GOT3 (cell line): ENCODE measurements around the gene RSF1.
A peak's percentile ranks its signal among the peaks of the same experiment; 100 is the strongest.
"Not testable (repeated sequence)": the region's sequence is repeated elsewhere in the genome, so short reads cannot be mapped to it uniquely, and the experiment has no call there.

Experiments
- DNase-seq: peaks from one replicate; lab custom pipeline; 2025; ENCODE audit warnings: mixed read lengths; lab: John Stamatoyannopoulos, UW

RSF1 gene, protein sequence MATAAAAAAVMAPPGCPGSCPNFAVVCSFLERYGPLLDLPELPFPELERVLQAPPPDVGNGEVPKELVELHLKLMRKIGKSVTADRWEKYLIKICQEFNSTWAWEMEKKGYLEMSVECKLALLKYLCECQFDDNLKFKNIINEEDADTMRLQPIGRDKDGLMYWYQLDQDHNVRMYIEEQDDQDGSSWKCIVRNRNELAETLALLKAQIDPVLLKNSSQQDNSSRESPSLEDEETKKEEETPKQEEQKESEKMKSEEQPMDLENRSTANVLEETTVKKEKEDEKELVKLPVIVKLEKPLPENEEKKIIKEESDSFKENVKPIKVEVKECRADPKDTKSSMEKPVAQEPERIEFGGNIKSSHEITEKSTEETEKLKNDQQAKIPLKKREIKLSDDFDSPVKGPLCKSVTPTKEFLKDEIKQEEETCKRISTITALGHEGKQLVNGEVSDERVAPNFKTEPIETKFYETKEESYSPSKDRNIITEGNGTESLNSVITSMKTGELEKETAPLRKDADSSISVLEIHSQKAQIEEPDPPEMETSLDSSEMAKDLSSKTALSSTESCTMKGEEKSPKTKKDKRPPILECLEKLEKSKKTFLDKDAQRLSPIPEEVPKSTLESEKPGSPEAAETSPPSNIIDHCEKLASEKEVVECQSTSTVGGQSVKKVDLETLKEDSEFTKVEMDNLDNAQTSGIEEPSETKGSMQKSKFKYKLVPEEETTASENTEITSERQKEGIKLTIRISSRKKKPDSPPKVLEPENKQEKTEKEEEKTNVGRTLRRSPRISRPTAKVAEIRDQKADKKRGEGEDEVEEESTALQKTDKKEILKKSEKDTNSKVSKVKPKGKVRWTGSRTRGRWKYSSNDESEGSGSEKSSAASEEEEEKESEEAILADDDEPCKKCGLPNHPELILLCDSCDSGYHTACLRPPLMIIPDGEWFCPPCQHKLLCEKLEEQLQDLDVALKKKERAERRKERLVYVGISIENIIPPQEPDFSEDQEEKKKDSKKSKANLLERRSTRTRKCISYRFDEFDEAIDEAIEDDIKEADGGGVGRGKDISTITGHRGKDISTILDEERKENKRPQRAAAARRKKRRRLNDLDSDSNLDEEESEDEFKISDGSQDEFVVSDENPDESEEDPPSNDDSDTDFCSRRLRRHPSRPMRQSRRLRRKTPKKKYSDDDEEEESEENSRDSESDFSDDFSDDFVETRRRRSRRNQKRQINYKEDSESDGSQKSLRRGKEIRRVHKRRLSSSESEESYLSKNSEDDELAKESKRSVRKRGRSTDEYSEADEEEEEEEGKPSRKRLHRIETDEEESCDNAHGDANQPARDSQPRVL (N-terminal part only)

DNA sequence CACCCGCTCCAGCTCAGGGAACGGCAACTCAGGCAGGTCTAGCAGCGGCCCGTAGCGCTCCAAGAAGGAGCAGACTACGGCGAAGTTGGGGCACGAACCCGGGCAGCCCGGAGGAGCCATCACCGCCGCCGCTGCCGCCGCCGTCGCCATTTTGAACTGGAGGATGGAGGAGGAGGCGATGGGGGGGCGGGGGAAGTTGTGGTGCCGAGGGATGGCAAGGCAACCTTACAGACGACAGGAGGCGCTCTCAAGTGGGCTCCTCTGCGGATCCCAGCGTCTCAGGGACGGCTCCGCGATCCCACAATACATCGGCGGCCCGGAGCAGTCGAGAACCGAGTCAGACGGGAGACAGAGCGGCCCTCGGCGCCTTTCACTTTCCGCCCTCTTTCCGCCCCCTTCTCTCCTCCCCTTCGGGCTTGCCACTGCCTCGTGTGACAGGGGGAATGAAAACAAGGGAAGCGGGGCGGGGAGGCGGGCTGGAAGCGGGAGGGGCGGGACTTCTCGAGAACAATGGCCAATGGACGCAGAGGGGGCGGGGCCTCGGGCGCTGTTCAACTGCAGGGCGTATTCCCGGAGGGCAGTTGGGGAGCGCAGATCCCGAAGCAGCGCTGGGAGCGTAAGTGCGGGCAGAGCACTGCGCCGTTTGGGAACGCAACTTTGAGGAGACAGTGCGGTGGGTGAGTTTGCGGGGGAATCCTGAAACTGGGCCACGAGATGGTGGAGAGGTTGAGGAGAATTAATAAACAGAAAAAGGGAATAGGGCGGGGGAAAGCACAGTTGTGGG lies at the start of gene RSF1, which contains the start of gene AAMDC:
RSF1 (minus strand) TSS at position 158 of the 784 bp plus-strand sequence; CDS start at position 150, 8 bp downstream.
AAMDC (plus strand) TSS at position 580 of the 784 bp plus-strand sequence. CDS start 21,353 bp downstream, outside the sequence.
- DNase-seq, result peak; percentile 83

DNA sequence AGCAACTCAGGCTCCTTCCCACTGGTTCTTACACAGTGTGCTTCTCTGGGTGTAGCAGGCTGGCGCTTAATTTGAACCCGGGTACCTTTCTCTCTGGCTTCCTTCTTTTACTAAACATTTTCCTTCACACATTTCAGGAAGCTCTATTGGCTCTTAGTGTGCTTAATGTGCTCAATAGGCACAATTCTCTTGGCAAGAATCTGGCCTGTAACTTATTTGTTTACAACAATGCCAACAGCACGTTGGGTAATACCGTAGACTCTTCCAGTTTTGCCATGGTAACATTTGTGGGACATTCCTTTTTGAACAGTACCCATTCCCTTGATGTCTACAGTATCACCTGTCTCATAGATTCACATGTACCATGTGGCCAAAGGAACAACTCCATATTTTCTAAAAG lies 48.2 kb upstream of the RSF1 start:
- DNase-seq, result no peak

DNA sequence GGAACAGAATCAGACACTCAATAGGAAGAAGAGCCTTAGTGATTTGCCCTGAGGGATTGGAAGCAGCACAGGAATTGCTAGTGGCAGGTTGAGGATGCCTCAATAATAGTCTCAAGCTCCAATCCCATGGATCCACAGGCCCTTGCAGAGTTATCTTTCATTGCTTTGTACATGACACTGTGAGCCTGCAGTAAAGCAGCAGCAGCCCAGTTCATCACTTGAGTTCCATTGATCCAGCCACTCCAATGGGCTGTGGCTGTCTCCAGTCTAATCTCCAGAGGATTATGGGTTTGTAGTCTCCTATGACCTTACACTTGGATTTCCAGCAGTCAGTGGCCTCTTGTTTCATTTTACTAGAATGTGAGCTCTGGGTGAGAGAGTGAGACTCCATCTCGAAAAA lies 45.8 kb upstream of the RSF1 start:
- DNase-seq, result no peak

DNA sequence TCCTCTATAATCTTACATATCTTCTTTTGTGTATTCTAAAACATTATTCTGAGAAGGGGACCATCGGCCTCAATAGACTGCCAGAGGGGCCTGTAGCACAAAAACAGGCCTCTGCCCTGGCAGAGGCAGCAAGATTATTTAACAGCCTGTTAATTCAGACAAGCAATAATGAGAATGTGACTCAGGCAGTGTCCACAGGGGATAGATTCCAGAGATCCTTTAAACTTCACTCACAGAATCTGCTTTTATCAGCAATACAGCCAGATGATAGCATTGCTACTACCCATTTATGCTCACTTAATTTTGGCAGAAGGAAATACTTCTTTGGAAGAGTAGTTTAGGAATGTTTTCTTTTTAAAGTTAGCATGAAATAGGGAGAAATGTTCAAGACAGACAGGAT lies 45.3 kb upstream of the RSF1 start:
- no peak for DNase-seq

DNA sequence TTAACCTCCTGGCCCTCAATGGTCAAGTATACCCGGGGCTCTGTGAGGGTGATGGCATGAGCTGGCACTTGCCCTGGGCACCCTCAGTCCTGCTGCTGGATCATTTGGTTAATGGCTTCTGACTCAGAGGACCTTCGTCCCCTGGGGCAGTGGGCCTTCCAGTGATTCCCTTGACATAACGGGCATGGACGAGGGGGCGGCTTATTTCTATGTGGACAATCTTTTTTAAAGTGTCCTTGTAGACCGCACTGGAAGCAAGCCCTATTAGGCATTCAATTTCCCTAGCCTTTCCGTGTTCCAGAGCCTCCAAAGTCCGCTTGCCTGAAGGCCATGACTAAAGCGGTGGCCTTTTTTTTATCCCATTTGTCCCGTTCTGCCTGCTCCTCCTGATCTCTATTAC lies 40.9 kb upstream of the RSF1 start:
- DNase-seq, result not testable (repeated sequence)

DNA sequence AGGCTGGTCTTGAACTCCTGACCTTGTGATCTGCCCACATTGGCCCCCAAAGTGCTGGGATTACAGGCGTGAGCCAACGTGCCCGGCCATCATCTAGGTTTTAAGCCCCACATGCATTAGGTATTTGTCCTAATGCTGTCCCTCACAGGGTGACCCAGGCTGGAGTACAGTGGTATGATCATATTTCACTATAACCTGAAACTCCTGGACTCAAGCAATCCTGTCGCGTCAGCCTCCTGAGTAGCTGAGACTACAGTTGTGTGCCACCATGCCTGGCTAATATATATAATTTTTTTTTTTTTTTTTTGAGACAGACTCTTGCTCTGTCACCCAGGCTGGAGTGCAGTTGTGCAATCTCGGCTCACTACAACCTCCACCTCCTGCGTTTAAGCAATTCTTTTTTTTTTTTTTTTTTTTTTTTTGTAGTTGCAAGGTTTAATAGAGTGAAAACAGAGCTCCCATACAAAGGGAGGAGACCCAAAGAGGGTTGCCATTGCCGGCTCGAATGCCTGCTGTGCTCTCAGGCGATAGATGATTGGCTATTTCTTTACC lies 37.5 kb upstream of the RSF1 start:
- DNase-seq, result not testable (repeated sequence)

DNA sequence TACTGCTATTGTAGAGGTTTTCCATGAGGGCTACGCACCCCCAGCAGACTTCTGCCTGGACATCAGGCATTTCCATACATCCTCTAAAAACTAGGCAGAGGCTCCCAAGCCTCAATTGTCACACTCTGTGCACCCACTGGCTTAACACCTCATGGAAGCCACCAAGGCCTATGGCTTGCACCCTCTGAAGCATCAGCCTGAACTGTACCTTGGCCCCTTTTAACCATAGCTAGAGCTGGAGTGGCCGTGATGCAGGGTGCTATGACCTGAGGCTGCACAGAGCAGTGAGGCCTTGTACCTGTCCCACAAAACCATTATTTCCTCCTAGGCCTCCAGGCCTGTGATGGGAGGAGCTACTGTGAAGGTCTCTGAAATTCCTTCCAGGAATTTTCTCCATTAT lies 34.3 kb upstream of the RSF1 start:
- DNase-seq, result no peak

DNA sequence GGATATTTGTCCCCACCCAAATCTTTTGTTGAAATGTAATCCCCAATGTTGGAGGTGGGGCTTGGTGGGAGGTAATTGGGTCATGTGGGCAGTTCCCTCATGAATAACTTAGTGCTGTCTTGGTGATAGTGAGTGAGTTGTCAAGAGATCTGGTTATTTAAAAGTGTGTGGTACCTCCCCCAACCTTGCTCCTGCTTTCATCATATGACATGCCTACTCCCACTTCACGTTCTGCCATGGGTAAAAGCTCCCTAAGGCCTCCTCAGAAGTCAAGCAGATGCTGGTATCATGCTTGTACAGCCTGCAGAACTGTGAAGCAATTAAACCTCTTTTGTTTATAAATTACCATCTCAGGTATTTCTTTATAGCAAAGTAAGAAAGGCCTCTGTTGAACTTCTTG lies 31.0 kb upstream of the RSF1 start:
- DNase-seq, result no peak

DNA sequence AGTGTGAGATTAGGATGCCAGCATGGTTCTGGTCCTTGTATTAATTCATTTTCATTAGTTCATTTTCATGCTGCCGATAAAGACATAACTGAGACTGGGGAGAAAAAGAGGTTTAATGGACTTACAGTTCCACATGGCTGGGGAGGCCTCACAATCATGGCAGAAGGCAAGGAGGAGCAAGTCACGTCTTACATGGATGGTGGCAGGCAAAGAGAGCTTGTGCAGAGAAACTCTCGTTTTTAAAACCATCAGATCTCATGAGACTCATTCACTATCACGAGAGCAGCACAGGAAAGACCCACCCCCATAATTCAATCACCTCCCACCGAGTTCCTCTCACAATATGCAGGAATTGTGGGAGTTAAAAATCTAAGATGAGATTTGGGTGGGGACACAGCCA lies 23.2 kb upstream of the RSF1 start:
- not testable (repeated sequence) for DNase-seq

DNA sequence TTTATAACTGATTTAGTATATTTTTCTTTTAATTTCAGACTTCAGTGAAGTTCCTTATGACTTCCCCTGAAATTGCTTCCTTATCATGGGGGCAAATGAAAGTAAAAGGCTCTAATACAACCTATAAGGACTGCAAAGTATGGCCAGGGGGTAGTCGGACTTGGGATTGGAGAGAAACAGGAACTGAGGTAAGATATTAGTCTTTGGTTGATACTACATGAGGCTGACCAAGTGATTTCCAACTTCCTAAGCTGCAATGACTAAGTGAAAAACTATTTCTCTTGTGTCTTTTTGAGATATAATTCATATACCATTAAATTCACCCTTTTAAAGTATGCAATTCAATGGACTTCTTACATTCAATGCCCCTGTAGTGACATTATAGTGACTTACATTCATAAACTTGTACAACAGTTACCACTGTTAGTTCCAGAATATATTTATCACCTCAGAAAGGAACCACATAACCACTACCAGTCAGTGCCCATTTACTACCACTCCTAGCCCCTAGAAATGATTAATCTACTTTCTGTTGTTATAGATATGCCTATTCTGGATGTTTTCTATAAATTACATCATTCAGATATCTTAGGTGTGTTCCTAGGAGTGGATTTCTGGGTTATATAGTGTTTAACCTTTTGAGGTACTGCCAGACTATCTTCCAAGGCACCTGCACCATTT lies 22.1 kb upstream of the RSF1 start:
- DNase-seq, result no peak

DNA sequence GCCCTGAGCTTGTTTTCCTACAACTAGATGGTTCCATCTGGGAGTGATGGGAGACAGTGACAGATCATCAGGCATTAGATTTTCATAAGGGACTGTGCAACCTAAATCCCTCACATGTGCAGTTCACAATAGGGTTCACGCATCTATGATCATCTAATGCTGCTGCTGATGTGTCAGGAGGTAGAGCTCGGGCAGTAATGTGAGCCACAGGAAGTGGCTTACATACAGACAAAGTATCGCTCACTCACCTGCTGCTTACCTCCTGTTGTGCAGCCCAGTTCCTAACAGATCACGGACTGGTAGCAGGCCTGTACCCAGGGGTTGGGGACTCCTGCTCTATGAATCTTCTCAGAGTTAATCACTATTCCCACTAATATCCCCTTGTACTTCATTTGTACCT lies 12.8 kb upstream of the RSF1 start:
- DNase-seq, result no peak

DNA sequence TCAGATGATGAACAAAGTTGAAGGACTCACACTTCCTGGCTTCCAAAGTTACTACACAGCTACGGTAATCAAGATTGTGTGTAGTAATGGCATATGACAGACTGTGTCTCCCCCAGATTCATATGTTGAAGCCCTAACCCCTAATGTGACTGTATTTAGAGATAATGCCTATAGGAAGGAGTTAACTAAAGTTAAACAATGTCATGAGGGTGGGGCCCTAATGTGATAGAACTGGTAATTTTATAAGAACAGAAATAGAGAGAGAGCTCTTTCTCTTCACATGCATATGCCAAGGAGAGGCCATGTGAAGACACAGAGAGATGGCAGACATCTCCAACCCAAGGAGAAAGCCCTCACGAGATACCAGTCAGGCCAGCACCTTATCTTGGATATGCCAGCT lies 8.4 kb upstream of the RSF1 start:
- no peak for DNase-seq

DNA sequence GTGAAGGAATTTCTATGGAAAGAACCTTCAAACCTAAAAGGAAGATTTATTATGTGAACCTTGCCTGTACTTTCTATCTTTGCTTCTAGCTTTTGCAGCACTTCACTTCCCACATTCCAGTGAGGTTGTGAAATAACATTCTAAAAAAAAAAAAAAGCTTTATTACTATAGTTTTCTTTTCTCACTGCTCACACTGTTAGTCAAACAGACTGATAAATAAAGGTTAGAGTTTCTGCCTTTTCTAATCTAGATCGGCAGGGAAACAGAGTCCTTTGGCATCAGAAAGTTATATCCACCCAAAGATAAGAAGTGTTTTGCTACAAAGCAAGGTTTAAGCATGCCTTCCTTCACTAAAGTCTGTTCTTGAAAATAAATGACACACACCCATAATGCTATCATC lies 3.3 kb upstream of the RSF1 start:
- no peak for DNase-seq

DNA sequence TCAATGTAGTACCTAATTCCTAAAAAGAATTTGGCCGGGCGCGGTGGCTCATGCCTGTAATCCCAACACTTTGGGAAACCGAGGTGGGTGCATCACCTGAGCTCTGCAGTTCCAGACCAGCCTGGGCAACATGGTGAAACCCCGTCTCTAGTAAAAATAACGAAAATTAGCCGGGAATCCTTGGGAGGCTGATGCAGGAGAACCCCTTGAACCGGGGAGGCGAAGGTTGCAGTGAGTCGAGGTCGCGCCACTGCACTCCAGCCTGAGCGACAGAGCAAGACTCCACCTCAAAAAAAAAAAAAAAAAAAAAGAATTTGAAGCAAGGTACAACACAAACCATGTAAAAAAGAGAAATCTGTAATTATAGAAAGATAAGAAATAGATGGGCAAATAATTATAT lies 1.6 kb upstream of the RSF1 start:
- not testable (repeated sequence) for DNase-seq

DNA sequence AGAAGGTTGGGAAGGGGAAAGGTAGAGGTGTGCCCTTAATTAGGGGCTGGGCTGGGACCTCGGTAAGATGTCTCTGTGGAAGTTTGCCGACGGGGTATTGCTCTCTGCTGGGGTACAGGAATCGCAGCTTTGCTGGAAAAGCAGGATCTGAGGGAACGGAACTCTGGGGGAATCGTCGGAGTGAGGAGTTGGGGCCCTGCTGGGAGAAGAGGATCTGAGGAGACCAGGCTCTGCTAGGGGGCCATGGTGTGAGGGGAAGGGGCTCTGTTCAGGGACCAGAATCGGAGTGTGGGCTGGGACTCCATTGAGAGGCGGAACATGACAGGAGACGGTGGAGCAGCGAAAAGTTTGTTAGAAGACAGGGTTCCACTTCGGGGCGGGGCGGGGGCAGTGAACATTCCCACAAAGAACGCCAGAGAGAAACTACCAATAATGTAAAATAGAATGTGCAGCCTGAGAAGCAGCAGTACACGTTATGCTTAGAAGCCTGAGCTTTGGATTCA lies 878 bp upstream of the RSF1 start:
- no peak for DNase-seq

DNA sequence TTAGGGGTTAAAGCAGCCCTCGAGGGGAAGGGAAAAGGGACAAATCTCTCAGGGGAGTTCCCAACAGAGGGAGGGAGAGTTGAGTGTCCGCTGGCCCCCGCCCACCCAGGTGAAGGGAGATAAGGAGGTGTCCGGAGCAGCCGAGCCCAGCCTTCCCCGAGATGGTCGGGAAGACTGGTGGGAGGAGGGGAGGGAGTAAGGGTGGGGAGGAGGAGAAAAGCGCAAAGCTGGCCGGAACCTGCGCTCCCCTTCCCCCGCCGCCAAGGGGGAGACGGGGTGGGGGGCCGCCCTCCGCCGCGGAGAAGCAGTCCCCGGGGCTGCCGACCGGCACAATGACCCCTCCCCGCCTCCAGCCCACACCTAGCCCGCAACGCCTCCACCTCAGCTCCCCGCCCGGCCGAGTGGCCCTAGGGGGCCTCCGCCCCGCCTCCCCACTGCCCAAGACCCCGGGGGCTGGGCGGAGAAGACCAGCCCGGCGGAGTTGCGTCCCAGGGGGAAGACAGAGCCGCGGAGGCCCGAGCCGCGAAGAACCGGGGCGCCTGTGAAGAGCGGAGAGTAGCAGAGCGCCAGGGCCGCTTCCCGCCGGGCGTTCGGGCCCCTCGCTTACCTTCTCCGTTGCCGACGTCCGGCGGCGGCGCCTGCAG lies 479 bp downstream of the RSF1 start:
- no peak for DNase-seq

DNA sequence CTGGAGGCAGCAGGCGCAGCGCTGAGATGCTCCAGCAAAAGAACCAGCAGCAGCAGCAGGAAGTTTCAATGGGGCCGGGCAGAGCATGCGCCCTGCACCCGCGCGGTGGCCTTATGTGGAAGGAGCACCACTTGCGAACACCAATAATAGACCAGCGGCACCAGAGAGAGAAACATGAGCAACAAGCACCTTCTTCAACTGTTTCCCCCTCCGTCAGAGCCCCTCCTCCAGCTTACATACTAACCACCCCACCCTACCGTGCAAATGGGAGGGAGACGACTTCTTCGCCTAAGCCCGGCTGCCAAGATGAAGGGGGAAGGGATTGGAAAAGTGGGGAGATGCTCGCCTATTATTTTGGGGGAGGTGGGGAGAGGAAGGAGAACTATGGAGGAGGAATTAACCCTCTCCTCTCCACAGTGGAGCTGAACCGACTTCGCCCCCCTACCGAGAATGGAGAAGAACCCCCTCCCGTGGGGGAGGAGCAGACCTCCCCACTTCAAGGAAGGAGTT lies 1.1 kb downstream of the RSF1 start:
- DNase-seq, result no peak

DNA sequence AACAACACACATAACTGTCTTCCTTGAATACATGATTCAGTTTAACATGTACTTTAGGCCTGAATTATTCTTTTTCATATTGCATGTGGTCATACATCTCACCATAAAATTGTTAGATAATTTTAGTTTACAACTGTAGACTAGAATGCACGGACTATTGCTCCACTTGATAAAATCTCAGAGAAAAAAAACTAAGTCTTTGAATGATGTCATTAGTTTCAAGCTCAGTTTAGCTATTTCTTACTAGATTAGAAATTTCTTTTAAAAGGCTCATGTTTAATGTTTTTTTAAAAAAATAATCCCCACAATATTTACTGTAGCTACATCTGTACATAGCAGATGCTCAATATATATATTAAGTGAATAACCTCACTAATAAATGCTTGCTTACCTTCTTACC lies 5.1 kb downstream of the RSF1 start:
- no peak for DNase-seq

DNA sequence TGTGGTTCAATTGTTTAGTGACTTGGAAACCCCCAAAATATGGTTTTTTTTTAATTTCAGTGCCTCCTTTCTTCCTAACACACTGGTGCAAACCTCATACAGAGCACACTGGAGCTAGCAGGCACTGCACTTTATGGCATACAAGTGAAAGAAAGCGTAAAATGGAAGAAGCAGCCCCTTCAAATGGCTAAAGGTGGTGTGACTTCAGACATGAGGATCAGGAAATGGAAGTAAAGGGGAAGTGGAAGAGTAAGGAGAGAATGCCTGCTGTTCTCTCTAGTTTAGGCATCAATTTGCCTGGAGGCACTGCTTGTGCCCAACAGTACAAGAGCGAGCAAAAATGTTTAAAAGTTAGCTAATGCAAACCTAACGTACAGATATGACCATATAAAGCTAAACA lies 5.7 kb downstream of the RSF1 start:
- no peak for DNase-seq
